ENCODE data around the gene FUZ. TPM values are rescaled to one million over a fixed set of nuclear protein-coding genes. Genes with fewer than 3 reads are reported as not detected.

The FUZ gene
- total RNA-seq, 4 donors from 2014 or later = 4.1 to 13.8 (median 12.3) TPM

DNA sequence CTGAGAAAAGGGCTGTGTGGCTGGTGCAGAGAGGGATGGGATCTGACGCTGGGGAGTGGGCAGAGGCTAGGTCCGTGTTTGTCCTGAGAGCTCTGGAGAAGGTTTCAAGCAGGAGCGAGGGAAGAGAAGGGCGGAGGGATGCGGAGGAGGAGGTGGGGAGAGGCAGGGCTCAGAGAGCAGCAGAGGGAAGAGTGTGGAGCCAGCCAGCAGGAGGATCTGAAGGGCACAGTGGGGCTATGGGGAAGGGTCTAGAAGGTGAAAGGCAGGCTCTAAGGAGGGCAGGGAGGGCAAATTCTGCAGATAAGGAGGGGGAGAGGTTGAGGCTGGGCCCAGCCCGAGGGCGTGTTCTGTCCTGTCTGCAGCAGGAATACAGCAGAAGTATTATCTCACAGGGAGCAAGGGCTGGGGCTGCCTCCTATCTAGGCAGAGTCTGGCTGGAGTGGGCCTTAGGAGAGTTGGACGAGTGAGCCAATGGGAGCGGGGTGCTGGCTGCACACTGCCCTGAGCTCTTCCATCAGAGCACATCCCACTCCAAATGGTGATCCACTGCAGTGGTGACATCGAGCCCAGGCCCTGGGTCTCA is 40.2 kb downstream of the FUZ start:
- Histone ChIP-seq H3K4me1 (peaks cover 0 to 20% (median 3%) of the 10 kb centered on the region in 4 donors), H3K9me3 (no peaks in the 10 kb centered on the region), H3K36me3 (peaks cover 0 to 9% (median 0%) of the 10 kb centered on the region in 3 donors), H3K4me3 (no peak overlapping the region), H3K27me3 (no peaks in the 10 kb centered on the region), H3K27ac (no peak overlapping the region)
- DNase-seq = no peak
- TF ChIP-seq, protein P1, sequence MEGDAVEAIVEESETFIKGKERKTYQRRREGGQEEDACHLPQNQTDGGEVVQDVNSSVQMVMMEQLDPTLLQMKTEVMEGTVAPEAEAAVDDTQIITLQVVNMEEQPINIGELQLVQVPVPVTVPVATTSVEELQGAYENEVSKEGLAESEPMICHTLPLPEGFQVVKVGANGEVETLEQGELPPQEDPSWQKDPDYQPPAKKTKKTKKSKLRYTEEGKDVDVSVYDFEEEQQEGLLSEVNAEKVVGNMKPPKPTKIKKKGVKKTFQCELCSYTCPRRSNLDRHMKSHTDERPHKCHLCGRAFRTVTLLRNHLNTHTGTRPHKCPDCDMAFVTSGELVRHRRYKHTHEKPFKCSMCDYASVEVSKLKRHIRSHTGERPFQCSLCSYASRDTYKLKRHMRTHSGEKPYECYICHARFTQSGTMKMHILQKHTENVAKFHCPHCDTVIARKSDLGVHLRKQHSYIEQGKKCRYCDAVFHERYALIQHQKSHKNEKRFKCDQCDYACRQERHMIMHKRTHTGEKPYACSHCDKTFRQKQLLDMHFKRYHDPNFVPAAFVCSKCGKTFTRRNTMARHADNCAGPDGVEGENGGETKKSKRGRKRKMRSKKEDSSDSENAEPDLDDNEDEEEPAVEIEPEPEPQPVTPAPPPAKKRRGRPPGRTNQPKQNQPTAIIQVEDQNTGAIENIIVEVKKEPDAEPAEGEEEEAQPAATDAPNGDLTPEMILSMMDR (IDR thresholded peaks at IDR 0.05) = no peak
- TF ChIP-seq POLR2A (IDR thresholded peaks at IDR 0.05) = no peak

DNA sequence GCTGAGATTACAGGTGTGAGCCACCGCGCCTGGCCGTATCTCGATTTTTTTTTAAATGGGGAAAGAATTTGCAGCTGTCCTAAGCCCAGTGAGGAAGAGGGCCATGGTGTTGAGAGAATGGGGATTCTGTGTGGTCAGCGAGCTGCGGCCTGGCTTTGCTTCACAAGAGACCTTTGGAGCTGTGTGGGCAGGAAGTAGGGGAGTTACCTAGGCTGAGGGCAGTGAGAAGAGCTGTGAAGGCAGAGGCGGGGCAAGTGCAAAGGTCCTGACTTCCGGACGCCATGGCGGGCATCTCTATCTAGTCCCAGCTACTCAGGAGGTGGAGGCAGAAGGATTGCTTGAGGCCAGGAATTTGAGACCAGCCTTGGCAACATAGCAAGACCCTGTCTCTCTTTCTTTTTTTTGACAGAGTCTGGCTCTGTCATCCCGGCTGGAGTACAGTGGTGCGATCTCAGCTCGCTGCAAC is 41.4 kb downstream of the FUZ start:
- Histone ChIP-seq H3K27me3 (no peaks in the 10 kb centered on the region), H3K36me3 (peaks cover 0 to 9% (median 0%) of the 10 kb centered on the region in 3 donors), H3K27ac (peak overlapping the region in 2 of 4 donors; percentile 43 to 51), H3K4me3 (no peak overlapping the region), H3K4me1 (peaks cover 0 to 25% (median 6%) of the 10 kb centered on the region in 4 donors), H3K9me3 (no peaks in the 10 kb centered on the region)
- no peak for TF ChIP-seq POLR2A (IDR thresholded peaks at IDR 0.05)
- TF ChIP-seq, protein P1 (IDR thresholded peaks at IDR 0.05) = no peak
- peak in 2 of 3 donors; percentile 73 to 78 for DNase-seq

DNA sequence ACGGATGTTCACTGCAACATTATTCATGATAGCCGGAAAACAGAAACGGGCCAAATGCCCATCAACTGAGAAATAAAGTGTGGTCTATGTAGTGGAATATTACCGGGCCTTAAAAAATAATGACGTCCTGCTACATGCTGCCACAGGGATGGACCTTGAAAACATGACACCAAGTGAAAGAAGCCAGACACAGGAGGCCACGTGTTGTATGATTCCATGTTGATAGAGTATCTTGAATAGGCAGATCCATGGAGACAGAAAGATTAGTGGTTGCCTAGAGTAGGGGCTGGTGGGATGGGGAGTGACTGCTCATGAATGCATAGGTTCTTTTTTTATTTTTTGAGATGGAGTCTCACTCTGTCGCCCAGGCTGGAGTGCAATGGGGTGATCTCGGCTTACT is 42.6 kb downstream of the FUZ start:
- H3K9me3 ChIP-seq = no peaks in the 10 kb centered on the region
- no peak overlapping the region for H3K27ac ChIP-seq
- H3K4me3 ChIP-seq = no peak overlapping the region
- no peak for DNase-seq
- no peaks in the 10 kb centered on the region for H3K27me3 ChIP-seq
- H3K4me1 ChIP-seq = peaks cover 5 to 30% (median 6%) of the 10 kb centered on the region in 4 donors
- no peaks in the 10 kb centered on the region for H3K36me3 ChIP-seq
- TF ChIP-seq, protein P1 (IDR thresholded peaks at IDR 0.05) = no peak
- TF ChIP-seq POLR2A (IDR thresholded peaks at IDR 0.05) = no peak

DNA sequence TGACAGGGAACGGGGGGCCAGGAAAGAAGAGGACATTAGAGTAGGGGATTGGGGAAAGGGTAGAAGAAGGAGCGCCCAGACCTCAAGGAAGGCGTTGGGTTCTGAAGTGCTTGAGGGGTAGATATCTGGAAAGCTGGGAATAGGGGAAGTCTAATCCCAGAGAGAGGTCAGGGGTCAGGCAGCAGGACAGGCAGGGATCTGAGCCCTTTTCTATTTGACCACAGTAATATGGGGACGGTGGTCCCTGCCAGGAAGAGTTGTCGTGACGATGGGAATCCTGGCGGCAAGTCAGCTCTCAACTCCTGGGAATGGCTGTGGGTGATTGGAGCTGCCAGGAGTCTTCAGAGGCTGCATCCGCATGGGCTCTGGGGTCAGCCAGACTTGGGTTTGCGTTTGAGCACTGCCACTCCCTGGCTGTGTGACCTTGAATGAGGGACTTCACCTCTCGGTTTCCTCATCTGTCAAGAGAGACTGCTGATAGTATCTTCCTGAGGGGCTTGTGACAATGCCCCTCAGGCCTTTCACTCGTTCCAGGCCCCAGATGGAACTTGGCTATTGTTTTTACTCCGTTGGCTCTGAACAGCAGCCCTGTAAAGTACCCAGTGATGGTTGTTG is 45.0 kb downstream of the FUZ start:
- TF ChIP-seq, protein P1 (IDR thresholded peaks at IDR 0.05) = no peak
- TF ChIP-seq POLR2A (IDR thresholded peaks at IDR 0.05) = no peak
- no peaks in the 10 kb centered on the region for H3K27me3 ChIP-seq

DNA sequence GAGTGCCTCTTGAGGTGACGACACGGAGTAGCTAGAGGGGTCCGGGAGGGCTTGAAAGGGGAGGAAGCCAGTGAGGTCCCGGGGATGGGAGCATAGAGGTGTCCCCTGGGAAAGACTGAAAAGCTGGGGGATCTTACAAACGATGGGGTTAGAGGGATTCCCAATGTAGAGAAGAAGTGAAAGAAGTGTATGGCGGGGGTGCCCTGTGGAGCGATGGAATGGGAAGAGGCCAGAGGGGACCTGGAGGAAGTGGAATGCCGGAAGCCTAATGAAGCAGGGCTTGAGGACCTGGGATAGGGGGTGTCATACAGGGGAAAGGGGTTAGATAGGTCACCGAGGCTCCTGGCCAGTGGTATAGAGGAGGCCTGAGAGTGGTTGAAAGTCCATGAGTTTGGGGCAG is 45.7 kb downstream of the FUZ start:
- TF ChIP-seq, protein P1 (IDR thresholded peaks at IDR 0.05) = no peak
- TF ChIP-seq POLR2A (IDR thresholded peaks at IDR 0.05) = no peak
- Histone ChIP-seq H3K4me1 (peaks cover 5 to 30% (median 6%) of the 10 kb centered on the region in 4 donors), H3K4me3 (peak overlapping the region; percentile 71 to 95 (median 81)), H3K9me3 (no peaks in the 10 kb centered on the region), H3K27ac (peak overlapping the region; percentile 85 to 91 (median 88)), H3K36me3 (no peaks in the 10 kb centered on the region), H3K27me3 (no peaks in the 10 kb centered on the region)
- no peak for DNase-seq

More for the DNA sequence above, 45.0 kb downstream of the FUZ start:
- no peaks in the 10 kb centered on the region for H3K36me3 ChIP-seq
- DNase-seq = no peak
- no peaks in the 10 kb centered on the region for H3K9me3 ChIP-seq
- H3K27ac ChIP-seq = no peak overlapping the region
- peak overlapping the region in 3 of 4 donors; percentile 71 to 95 (median 77) for H3K4me3 ChIP-seq
- peaks cover 5 to 30% (median 6%) of the 10 kb centered on the region in 4 donors for H3K4me1 ChIP-seq
